DOHH2 (cell line): ENCODE results near the gene AQP1.

ENCODE experiments used
- EZH2phosphoT487 ChIP-seq: fragments of 200-600 bp; sonication (generic); IDR thresholded peaks from 2 replicates; pipeline ENCODE4 v1.6.1; 2017; ENCODE audit warnings: borderline replicate concordance, mild to moderate bottlenecking, antibody characterized with exemption, low read length, moderate library complexity, mixed read lengths
- TF ChIP-seq, protein P1 (sequence below): fragments of 200-600 bp; sonication (generic); IDR thresholded peaks from one replicate; pipeline ENCODE4 v1.5.1; 2014; ENCODE audit warnings: antibody characterized with exemption, mild to moderate bottlenecking, low read depth, low read length; ENCODE audit not compliant: poor library complexity, severe bottlenecking

DNA sequence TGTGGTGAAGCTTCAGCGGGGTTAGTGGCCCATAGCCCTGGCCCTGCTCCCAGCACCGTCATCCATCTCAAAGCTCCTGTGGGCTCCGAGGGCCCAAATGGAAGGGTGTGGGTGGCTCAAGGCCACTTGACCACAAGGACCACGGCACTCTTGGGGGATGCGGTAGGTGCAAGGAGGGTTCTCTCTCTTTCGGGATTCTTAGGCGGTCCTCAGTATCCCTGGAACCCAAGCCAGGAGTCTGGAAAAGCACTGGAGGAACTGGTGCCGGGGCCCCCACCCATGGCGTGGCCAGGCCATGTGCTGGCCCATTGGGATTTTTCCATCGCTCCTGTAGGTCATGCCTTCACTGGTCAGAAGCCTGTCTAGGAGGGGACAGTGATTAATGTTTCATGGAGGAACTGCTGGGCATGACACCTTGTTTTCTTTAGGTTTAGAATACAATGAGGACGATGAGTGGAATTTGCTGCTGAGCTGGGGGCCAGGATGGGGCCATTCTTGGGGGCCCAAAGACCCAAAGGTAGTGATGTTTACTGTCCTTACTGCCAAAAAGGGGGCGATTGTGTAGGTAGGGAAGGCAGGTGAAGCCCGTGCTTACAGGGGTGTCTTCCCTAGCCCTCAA lies 16.7 kb downstream of the AQP1 start:
- TF ChIP-seq, protein P1, sequence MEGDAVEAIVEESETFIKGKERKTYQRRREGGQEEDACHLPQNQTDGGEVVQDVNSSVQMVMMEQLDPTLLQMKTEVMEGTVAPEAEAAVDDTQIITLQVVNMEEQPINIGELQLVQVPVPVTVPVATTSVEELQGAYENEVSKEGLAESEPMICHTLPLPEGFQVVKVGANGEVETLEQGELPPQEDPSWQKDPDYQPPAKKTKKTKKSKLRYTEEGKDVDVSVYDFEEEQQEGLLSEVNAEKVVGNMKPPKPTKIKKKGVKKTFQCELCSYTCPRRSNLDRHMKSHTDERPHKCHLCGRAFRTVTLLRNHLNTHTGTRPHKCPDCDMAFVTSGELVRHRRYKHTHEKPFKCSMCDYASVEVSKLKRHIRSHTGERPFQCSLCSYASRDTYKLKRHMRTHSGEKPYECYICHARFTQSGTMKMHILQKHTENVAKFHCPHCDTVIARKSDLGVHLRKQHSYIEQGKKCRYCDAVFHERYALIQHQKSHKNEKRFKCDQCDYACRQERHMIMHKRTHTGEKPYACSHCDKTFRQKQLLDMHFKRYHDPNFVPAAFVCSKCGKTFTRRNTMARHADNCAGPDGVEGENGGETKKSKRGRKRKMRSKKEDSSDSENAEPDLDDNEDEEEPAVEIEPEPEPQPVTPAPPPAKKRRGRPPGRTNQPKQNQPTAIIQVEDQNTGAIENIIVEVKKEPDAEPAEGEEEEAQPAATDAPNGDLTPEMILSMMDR = no peak
- no peak for TF ChIP-seq EZH2phosphoT487
